ENCODE data around the gene CLIC5.

DNA sequence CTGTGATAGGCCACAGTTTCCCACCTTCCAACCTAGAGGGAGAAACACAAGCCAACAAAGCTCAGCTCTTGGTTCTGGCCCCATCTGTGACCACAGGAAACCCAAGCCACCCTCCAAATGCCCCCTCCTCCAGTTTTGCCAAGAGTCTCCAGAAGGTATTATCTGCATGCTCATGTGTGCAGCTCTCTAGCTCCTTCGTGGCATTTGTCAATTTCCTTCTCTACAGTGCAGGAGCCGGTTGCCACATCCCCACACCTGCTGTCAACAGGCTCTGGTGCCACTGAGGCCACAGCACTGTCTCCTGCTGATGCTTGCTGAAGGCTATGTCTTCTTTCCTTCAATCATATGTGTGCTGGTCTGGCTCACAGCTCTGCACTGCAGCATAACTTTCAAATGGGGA lies 177.2 kb downstream of the CLIC5 start:
- no peak for TF ChIP-seq RAD21 (IDR thresholded peaks at IDR 0.05; ENCODE audit: low read depth)
- no peak for TF ChIP-seq YY1 (IDR thresholded peaks at IDR 0.05; ENCODE audit: low read depth)
- TF ChIP-seq TAF1 (IDR thresholded peaks at IDR 0.05; ENCODE audit: low read depth), result no peak
- TF ChIP-seq EGR1 (IDR thresholded peaks at IDR 0.05), result no peak
- TF ChIP-seq NFIC (IDR thresholded peaks at IDR 0.05), result no peak
- TF ChIP-seq, protein P1, sequence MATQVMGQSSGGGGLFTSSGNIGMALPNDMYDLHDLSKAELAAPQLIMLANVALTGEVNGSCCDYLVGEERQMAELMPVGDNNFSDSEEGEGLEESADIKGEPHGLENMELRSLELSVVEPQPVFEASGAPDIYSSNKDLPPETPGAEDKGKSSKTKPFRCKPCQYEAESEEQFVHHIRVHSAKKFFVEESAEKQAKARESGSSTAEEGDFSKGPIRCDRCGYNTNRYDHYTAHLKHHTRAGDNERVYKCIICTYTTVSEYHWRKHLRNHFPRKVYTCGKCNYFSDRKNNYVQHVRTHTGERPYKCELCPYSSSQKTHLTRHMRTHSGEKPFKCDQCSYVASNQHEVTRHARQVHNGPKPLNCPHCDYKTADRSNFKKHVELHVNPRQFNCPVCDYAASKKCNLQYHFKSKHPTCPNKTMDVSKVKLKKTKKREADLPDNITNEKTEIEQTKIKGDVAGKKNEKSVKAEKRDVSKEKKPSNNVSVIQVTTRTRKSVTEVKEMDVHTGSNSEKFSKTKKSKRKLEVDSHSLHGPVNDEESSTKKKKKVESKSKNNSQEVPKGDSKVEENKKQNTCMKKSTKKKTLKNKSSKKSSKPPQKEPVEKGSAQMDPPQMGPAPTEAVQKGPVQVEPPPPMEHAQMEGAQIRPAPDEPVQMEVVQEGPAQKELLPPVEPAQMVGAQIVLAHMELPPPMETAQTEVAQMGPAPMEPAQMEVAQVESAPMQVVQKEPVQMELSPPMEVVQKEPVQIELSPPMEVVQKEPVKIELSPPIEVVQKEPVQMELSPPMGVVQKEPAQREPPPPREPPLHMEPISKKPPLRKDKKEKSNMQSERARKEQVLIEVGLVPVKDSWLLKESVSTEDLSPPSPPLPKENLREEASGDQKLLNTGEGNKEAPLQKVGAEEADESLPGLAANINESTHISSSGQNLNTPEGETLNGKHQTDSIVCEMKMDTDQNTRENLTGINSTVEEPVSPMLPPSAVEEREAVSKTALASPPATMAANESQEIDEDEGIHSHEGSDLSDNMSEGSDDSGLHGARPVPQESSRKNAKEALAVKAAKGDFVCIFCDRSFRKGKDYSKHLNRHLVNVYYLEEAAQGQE (IDR thresholded peaks at IDR 0.05; ENCODE audit: low read depth), result no peak
- no peak for TF ChIP-seq FOXM1 (IDR thresholded peaks at IDR 0.05; ENCODE audit: borderline replicate concordance, low read depth)
- no peak for TF ChIP-seq ZBTB7A (IDR thresholded peaks at IDR 0.05; ENCODE audit: low read depth)
- TF ChIP-seq CREB1 (IDR thresholded peaks at IDR 0.05; ENCODE audit: low read depth), result no peak
